PC-9 (cell line): ENCODE measurements around the gene IRAK2. TPM values are rescaled to one million over a fixed set of nuclear protein-coding genes. Genes with fewer than 3 reads are reported as not detected.

Experiments
- BruUV-seq: library from RNA; stranded (reverse); fragments of 400-500 nt; replicated peaks from 2 replicates; lab custom pipeline; 2021; lab: Mats Ljungman, UMichigan
- CTCF ChIA-PET: fragments of 300-600 bp; sonication (Branson Sonifier 250); formaldehyde crosslinking; loops from one replicate; lab custom pipeline; 2022; ENCODE audit warnings: antibody characterized with exemption; lab: Charles Lee
- POLR2A ChIA-PET: fragments of 300-600 bp; sonication (Branson Sonifier 250); formaldehyde crosslinking; loops from one replicate; lab custom pipeline; 2022; ENCODE audit warnings: antibody characterized with exemption; ENCODE audit not compliant: unreplicated experiment; lab: Charles Lee
- DNase-seq, 2 experiments: peaks; one replicate each; pipeline versions ENCODE4 v3.0.0 to v3.0.0-alpha.2; 2015 to 2022; ENCODE audit warnings: mixed read lengths in 1 of 2
- H2AFZ ChIP-seq: fragments of 200-600 bp; sonication (generic); 2 replicates; pipeline ENCODE4 v1.8.1; 2017; ENCODE audit warnings: antibody characterized with exemption
- H3F3A ChIP-seq: fragments of 200-600 bp; sonication (generic); 2 replicates; pipeline ENCODE4 v1.8.1; 2017; ENCODE audit warnings: antibody characterized with exemption, mild to moderate bottlenecking, low read depth; ENCODE audit not compliant: insufficient read depth
- H3K27ac ChIP-seq: fragments of 200-600 bp; sonication (generic); 2 replicates; pipeline ENCODE4 v1.6.1; 2016; ENCODE audit warnings: mixed run types
- H3K27me3 ChIP-seq: fragments of 200-600 bp; sonication (generic); 2 replicates; pipeline ENCODE4 v1.6.1; 2016; ENCODE audit warnings: low read depth, mixed run types; ENCODE audit not compliant: insufficient read depth
- H3K36me3 ChIP-seq: fragments of 200-600 bp; sonication (generic); 2 replicates; pipeline ENCODE4 v1.6.1; 2016; ENCODE audit warnings: low read depth, mixed run types
- H3K4me1 ChIP-seq: fragments of 200-600 bp; sonication (generic); replicated peaks from 2 replicates; pipeline ENCODE4 v1.6.1; 2016; ENCODE audit warnings: mixed run types; ENCODE audit not compliant: insufficient read depth
- H3K4me2 ChIP-seq: fragments of 200-600 bp; sonication (generic); 2 replicates; pipeline ENCODE4 v1.6.1; 2017; ENCODE audit warnings: mixed run types
- H3K4me3 ChIP-seq: fragments of 200-600 bp; sonication (generic); 2 replicates; pipeline ENCODE4 v1.6.1; 2016; ENCODE audit warnings: mixed run types
- H3K79me2 ChIP-seq: fragments of 200-600 bp; sonication (generic); 2 replicates; pipeline ENCODE4 v1.6.1; 2017; ENCODE audit warnings: low read depth, mixed run types
- H3K9me2 ChIP-seq: fragments of 200-600 bp; sonication (generic); 2 replicates; pipeline ENCODE4 v1.8.1; 2017; ENCODE audit warnings: mild to moderate bottlenecking; ENCODE audit not compliant: insufficient read depth
- H3K9me3 ChIP-seq: fragments of 200-600 bp; sonication (generic); 2 replicates; pipeline ENCODE4 v1.8.1; 2016; ENCODE audit warnings: low read depth; ENCODE audit not compliant: insufficient read depth
- H4K20me1 ChIP-seq: fragments of 200-600 bp; sonication (generic); 2 replicates; pipeline ENCODE4 v1.8.1; 2017; ENCODE audit not compliant: insufficient read depth
- EZH2 ChIP-seq: fragments of 200-600 bp; sonication (generic); IDR thresholded peaks from 2 replicates; pipeline ENCODE4 v1.8.0; 2017; ENCODE audit warnings: antibody characterized with exemption, low read depth
- intact Hi-C: fragments of 100-400 bp; cut with micrococcal nuclease; formaldehyde crosslinking; loops from one replicate; pipeline ENCODE4 v1.10.0; 2022; ENCODE audit not compliant: unreplicated experiment
- total RNA-seq: library from RNA; stranded (reverse); gene quantifications from 2 replicates; pipeline ENCODE4 v1.2.3, GENCODE V29; 2021
- TF ChIP-seq, protein P1 (sequence below): fragments of 200-600 bp; sonication (generic); conservative IDR thresholded peaks from 2 replicates; pipeline ENCODE4 v1.6.1; 2017; ENCODE audit warnings: mixed run types, antibody characterized with exemption, mild to moderate bottlenecking, moderate library complexity

The IRAK2 gene
- total RNA-seq, 1 experiment from 2014 or later = 2.7 TPM

DNA sequence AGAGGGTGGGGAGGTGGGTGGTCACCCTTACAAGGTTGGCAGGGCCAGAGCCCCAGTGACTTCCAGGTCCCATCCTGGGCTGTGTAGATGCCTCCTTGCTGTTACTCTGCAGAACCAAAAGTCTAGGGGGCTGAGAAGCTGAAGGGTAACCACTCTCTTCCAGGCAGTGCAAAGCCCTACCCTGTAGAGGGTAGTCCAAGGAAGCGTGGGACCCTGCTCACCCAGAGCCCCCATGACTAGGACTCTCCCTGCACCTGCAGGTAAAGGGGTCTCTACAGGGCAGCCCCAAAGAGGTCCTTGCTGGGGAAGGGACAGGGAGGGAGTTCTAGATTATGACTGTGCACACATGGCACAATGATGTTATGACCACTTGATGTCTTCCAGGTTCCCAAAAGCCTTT, 113.8 kb downstream of the IRAK2 start:
- intact Hi-C loops = no loop called here
- H3K4me2 ChIP-seq = no peak overlapping the region
- no peaks in the 10 kb centered on the region for H3K9me2 ChIP-seq
- no peak overlapping the region for H3K27ac ChIP-seq
- no peaks in the 10 kb centered on the region for H3K27me3 ChIP-seq
- TF ChIP-seq, protein P1, sequence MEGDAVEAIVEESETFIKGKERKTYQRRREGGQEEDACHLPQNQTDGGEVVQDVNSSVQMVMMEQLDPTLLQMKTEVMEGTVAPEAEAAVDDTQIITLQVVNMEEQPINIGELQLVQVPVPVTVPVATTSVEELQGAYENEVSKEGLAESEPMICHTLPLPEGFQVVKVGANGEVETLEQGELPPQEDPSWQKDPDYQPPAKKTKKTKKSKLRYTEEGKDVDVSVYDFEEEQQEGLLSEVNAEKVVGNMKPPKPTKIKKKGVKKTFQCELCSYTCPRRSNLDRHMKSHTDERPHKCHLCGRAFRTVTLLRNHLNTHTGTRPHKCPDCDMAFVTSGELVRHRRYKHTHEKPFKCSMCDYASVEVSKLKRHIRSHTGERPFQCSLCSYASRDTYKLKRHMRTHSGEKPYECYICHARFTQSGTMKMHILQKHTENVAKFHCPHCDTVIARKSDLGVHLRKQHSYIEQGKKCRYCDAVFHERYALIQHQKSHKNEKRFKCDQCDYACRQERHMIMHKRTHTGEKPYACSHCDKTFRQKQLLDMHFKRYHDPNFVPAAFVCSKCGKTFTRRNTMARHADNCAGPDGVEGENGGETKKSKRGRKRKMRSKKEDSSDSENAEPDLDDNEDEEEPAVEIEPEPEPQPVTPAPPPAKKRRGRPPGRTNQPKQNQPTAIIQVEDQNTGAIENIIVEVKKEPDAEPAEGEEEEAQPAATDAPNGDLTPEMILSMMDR = no peak
- TF ChIP-seq EZH2 = no peak
- no TSS peak for BruUV-seq
- peaks cover 17% of the 10 kb centered on the region for H4K20me1 ChIP-seq
- H3K4me3 ChIP-seq = no peak overlapping the region
- H3K36me3 ChIP-seq = peaks cover 19% of the 10 kb centered on the region
- H2AFZ ChIP-seq = no peak overlapping the region
- ChIA-PET CTCF (no interaction called here), POLR2A (no interaction called here)
- H3K79me2 ChIP-seq = peaks cover 12% of the 10 kb centered on the region
- no peak for DNase-seq
- H3K9me3 ChIP-seq = no peaks in the 10 kb centered on the region
- peaks cover 3% of the 10 kb centered on the region; the same call in 1 of the 2 replicates for H3F3A ChIP-seq
- H3K4me1 ChIP-seq = no peaks in the 10 kb centered on the region

DNA sequence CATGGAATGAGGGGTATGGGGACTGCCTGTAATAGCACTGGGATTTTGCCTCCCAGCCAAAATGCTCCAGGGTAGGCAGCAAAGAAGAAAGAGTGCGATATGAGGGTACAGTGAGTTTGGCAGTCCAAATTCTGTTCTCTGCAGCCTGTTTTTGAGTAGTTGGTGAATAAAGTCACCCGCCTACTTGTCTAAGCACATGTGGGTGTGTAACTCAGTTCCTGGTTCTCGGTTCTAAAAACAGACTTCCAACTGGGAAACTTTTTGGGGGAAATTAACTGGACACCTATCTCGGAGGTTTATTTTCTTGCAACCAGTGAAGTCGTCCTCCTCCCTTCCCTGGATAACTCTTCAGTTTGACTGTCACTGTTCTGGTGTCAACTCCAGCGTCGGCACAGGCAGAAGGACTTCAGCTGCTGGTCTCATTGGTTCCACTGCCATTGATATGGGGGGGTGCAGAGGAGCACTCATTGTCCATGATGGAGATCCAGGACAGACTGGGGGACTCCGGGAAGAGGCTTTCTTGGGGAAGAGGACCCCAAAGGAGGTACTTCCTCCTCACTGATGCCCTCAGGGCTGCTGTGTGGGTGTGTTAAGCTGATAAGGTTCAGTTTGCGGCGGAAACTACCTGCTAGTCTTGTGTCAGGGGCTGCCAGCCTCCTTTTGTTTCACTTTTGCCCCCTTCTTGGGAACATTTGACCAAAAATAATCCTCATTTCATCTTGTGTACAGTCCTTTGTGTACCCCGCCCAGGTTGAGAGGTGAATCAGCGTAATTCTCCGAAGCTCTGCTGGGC, 114.9 kb downstream of the IRAK2 start:
- peaks cover 18% of the 10 kb centered on the region for H4K20me1 ChIP-seq
- peaks cover 20% of the 10 kb centered on the region for H3K36me3 ChIP-seq
- POLR2A ChIA-PET = no interaction called here

DNA sequence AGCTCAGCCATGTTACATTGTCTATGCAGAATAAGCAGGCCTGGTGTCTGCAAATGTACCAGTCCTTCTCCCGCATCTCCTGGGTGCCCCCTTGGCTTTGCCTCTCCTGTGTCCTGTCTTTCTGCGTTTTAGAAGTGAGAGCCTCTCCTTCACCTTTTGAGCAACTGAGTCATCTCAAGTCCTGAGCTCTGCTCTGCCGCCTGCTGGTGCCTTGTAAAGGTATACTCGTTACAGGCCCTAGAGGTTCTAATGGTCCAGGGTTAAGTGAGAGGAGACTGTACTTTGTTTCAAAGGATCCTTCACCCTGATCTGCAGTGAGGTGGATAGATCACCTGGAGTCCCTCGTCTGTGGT, 115.4 kb downstream of the IRAK2 start:
- CTCF ChIA-PET = no interaction called here
- peaks cover 16% of the 10 kb centered on the region for H4K20me1 ChIP-seq
- no TSS peak for BruUV-seq
- H3K9me3 ChIP-seq = no peaks in the 10 kb centered on the region
- H3K9me2 ChIP-seq = no peaks in the 10 kb centered on the region
- POLR2A ChIA-PET = no interaction called here
- H3K4me2 ChIP-seq = no peak overlapping the region
- H2AFZ ChIP-seq = no peak overlapping the region
- H3K27me3 ChIP-seq = no peaks in the 10 kb centered on the region
- DNase-seq = no peak
- peaks cover 2% of the 10 kb centered on the region; the same call in 1 of the 2 replicates for H3F3A ChIP-seq
- intact Hi-C loops = no loop called here
- peaks cover 4% of the 10 kb centered on the region; the same call in 1 of the 2 replicates for H3K79me2 ChIP-seq
- no peak overlapping the region for H3K27ac ChIP-seq
- peaks cover 20% of the 10 kb centered on the region for H3K36me3 ChIP-seq
- TF ChIP-seq, protein P1 = no peak
- no peak for TF ChIP-seq EZH2
- H3K4me3 ChIP-seq = no peak overlapping the region
- no peaks in the 10 kb centered on the region for H3K4me1 ChIP-seq

More for the DNA sequence above, 114.9 kb downstream of the IRAK2 start:
- Histone ChIP-seq H3K27me3 (no peaks in the 10 kb centered on the region), H3K79me2 (peaks cover 4% of the 10 kb centered on the region; the same call in 1 of the 2 replicates), H3K9me3 (no peaks in the 10 kb centered on the region), H2AFZ (no peak overlapping the region), H3K27ac (no peak overlapping the region), H3K4me2 (no peak overlapping the region), H3K9me2 (no peaks in the 10 kb centered on the region), H3K4me1 (no peaks in the 10 kb centered on the region), H3F3A (peaks cover 2% of the 10 kb centered on the region; the same call in 1 of the 2 replicates), H3K4me3 (no peak overlapping the region)
- intact Hi-C loops = no loop called here
- no peak for DNase-seq
- TF ChIP-seq, protein P1 = no peak
- TF ChIP-seq EZH2 = no peak
- no TSS peak for BruUV-seq
- CTCF ChIA-PET = no interaction called here
